Non-pigmented ciliary epithelial cell (primary cell): Measurements from ENCODE around the gene ATXN7L2.
A peak's percentile ranks its signal among the peaks of the same experiment; 100 is the strongest.

Experiments used
- DNase-seq: peaks from one replicate; pipeline ENCODE4 v3.0.0-alpha.2; 2010; ENCODE audit warnings: low read depth

ATXN7L2 gene

DNA sequence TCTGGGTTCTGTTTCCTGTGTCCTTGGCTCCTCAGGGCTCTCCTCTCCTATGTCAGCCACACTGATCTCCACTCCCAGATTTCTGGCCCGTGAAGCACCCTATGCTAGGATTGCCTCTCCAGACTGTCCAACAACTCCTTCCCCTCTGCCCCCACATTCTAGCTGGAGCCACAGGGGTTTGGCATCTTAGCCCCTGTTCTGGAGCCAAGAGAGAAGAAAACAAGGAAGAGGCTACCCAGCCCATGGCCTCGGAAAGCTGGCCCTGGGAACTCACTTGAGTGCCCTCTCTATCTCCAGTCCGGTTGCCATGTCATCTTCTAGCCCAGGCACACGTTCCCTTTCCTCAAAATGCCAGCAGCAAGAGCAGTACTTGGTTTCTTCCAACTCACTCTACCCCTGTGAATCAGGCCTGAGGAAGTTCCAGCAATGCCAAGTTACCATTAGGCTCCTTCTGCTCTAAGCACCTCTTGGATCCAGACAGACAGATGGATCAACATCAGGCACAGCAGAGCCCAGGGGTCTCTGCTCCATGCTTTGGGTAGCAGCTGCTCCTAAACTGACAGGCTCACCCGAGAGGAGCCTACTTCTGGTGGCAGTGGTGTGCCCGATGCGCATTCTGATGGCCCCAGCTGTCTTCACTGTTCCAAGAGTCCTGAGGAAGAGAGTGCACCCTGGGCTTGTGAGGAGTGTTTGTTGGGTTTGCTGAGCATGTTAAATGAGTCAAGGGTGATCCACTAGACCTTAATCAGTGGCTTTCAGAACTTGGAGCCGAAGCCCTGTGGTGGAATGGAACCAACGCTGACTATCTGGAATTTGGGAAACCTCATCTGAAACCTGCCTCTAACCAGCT, 44.4 kb downstream of the ATXN7L2 start:
- DNase-seq = no peak

DNA sequence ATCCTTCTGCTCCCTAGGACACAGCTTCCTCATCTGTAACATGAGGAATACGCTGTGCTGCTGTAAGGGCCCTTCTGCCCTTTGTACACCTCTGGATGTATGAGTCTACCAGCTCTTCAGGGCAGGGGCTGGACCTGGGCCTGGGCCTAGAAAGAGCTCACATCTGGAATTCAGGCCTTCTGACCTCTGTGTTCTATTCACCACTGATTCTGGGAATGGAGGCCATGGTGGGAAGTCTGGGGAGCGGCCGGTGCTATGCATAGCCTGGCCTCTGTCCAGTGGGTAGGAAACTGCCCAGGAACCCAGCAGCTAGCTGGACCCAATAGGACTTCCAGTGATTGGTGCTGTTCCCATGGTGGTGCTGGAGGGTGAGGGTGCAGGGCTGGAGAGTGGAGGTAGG, 45.0 kb downstream of the ATXN7L2 start:
- DNase-seq = no peak

DNA sequence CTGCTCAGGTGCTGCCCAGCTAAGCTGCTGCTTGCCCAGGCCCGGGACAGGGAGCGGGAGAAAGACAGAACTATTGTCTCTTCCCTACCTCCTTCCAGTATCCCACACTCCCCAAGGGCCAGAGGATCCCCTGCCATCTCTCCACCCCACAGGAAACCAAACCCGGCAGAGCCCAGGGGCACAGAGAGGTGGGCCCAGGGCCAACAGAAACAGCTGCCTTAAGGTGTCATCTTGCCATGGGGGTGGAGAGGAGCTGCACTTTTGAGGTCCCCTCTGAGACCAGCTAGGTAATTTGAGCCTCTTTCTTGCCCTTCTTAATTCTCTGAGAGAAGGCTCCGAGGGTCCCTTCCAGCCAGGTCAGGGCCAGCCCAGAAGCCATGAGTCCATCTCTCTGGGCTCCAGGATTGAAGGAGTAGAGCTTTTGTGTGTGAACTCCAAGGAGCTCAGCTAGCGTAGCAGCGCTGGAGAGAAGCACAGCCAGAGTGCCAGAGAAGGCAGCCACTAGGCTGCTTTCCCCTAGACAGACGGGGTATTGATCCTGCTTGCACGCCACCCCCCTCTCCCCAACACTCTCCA, 46.3 kb downstream of the ATXN7L2 start:
- DNase-seq = no peak

DNA sequence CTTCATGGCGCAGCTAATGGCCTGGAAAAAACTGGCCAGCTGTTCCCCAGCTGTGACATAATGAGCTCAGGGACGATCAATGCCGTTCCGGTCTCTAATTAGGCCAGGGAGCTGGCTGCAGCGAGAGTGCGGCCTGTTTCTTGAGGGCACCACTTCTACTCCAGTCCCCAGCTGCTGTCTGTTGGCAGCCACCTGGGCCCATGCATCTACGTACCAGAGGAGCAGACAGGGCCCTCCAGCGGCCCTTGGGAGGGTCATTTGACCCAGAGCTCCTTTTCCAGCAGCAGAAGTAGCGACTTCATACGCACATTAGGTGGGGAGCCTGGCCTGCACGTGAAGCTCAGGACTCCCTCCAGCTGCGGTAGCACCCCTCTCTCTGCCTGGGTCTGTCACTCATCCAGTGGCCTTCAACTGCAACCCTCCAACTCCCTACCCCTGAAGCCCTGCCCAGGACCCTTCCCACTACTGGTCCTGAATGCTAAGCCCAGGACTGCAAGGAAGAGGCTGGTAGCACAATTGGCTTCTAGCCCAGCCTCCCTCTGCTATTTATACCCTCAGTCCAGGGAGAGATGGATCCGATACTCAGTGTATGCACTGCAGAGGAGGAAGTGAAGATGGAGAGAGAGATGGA, 46.9 kb downstream of the ATXN7L2 start:
- no peak for DNase-seq

DNA sequence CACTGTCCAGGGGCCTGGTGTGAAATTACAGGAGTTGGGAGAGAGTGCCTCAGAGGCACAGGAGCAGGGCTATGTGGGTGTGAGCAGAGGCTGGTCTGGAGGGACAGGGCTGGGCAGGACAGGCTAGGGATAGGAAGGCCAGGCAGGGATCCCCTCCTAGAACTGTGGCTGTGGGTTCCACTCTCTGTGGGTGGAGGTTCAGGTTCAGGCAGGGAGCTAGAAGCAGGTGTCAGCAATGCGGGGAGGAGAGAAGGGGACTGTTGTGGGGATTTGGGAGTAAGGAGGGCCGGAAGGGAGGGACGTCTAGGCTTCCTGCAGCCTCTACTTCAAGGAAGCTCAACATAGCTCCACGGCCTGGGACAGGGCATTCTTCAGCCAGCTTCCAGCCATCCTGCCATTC, 47.7 kb downstream of the ATXN7L2 start:
- DNase-seq = no peak

DNA sequence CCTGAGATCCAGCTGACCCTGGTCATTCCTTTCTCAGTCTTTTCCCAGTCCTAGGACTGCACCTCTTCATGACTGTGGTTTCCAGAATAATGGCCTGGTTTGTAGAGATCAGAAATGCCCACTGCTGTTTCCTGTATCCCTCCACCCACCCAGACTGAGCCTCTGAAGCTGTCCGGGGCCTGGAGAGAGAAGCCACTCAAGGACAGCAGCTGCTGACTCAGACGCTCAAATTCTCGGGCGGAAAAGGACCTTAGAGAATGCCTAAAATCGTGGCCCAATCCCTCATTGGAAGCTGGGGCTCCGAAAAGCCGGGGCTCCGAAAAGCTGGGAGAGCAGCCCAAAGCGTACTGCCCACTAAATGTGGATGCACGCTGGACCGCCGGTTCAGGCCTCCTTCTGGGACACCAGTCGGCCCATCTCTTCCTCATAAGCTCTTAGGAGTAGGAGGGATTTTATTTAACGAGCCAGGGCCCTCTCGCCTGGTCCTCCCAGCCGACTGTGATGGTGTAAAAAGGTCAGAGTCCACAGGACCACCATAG, 48.2 kb downstream of the ATXN7L2 start:
- no peak for DNase-seq

DNA sequence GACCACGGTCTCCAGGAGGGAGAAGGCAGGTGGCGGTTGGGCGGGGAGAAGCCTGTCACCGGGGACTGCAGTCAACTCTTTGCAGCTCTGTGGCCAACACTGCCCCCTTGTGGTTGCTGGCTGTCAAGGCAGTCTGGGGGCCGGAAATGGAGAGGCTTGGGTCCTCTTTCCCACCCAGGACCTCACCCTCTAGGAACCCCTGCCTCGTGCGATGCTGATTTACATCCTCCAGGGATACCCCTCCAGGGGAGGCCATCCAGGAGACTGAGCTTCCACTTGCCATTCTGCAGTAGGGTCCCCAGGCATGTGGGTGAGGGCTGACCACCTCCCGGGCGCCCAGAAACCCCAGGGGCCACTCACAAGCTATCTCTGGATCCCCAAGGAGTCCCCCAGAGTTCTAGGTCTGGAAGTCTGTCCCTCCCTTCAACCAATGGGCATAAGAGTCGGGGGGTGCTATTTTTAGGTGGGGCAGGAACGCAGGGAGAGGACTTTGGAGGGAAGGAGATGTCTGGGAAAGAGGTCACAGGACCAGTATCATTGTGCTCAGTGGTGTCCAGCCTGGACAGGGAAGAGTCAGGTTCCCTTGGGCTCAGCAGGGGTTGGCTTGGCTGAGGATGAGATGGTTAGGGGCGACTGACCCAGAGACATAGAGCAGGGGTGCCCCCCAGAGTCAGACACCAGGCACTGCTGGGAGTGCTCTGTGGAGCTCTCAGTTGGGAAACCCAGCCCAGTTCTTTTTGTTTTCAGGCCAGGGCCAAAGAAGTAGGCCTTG, 48.8 kb downstream of the ATXN7L2 start:
- DNase-seq = peak; percentile 48

DNA sequence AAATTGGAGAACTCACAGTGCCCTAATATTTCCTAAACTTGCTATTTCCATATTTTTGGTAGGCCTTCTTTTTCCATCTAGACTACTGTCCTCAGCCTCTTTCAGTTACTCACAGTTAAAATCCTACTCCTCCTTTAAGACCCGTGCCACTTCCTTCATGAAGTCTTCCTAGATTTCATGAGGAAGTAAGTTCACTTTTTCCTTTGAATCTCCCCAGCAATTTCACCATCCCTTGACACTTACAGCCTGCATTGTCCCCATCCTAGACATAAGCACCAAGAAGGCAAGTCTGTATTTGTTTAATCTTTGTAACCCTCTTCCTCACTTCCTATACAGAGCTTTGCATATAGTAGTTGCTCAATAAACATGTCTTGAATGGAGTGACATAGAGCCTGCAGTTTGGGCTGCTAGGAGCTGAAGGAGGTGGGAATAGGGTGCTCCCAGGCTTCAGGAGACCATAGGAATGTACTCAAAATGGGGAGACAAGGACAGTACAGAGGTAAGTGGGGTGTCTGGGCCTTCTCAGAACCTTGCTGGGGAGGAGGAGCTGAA, 50.7 kb downstream of the ATXN7L2 start:
- DNase-seq = no peak

DNA sequence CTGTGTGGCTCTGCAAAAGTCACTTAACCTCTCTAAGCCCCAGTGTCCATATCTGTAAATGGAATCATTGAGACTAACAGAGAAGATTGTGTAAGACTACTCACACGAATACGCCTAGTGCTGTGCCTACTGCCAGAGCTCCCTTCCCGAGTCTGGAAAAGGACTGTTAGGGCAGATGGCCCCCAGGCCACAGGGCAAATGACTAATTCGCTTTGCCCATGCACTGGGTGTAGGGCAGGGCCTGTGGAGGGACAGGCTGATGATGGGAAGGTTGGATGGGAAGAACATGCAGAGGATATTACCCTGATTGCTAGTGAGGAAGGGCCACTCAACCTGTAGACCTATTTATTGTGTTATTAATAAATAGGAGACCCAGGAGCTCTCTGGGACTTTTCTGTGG, 51.8 kb downstream of the ATXN7L2 start:
- no peak for DNase-seq

DNA sequence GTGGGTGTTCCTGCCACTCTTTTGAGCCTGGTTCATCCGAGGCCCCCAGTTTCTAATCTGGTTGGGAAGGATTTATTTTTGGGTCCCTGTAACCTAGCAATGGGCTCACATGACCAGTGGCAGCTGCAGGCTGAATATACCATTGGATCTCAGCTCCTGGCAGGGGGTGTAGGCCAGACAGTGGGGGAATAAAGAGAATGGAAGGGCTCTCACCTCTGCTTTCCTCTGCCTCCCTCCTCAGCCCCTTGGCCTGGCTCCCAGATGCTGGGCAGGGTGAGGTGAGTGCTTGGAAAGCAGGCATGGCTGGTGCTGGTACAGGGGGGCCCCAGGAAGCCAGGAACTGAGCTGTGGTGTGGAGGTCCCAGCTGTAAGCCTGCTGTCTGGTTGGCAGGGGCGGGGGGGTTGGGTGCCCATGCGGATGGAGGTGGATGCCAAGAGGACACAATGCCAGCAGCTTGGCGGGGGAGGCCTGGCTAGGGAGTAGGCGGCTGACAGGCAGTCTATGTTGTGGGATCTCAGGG, 52.3 kb downstream of the ATXN7L2 start:
- DNase-seq = no peak

DNA sequence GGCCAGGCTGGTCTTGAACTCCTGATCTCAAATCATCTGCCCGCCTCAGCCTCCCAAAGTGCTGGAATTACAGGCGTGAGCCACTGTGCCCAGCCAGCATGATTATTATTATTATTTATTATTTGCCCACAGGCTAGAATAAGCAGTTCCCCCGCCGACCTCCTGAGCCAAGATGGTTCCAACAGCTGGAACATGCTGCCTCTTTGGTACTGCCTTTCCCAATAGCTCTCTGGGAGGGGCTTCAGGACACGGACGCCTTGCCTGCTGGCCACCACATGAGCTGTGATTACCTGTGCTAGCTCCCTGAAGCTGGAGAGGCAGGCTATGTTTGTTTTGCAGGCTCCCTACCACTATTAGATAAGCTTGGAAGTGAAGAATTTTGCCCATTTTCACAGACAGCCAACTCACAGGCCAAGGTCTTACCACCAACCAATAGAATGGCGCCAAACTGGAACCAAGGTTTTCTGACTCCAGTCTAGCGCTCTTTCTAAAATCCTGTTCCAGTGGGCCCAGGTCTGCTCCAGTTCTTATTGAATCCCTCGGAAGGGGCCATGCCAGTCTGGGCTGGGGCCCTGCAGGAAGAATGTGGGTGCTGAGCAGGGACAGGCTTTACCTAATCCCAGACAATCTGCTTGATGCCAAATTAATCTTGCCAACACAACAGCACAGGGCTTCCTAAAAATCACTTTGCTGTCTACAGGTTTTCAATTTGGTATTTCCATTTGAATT, 53.9 kb downstream of the ATXN7L2 start:
- DNase-seq = no peak

DNA sequence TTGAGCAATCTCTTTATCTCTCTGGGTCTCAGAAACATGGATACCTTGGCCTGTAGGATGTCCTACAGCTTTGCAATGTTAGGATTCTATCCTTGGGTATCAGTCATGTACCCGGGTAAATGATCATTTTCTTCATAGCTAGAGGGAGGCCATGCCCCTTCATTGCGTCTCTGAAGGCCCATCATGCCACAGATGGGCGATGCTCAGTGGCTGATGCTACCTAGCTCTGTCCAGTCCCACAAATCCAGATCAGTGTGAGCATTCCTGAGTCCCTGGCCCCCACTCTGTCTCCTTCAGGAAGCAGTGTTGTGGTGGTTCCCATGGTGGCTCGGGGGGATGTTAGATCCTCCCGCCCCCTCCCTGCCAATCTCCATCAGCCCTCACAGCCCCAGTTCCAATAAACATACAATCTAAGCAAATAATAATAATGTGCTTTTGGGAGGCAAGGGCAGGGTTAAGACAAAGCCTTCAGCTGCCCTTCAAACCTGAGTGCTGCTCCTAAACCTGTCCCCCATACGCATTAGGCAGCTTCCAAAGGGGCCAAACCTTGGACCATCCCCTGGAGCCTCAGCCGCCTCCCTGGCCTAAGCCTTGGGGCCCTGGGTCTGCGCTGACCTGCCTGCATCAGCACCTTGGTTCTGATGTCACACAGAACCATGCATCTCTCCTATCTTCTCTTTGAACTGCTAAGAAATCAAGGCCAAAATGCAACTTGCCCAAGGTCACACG, 55.3 kb downstream of the ATXN7L2 start:
- DNase-seq = no peak

DNA sequence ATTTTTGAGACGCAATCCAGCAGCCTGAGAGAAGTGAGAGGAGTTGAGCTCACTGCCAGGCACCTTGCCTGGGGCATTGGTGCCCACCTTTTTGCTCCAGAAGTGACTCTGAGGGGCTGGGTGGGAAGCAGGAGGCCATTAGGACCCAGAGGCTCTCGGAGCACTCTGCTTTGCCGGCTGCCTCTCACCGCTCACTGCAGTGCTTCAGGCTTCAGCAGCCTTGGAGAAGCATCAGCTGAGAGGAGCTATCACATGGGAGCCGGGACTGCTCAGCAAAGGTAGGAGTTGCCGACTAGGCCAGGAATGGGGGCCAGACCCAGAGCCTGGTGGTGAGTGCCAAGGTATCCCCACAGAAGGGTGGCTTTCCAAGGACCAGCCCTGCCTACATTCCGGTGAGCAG, 56.0 kb downstream of the ATXN7L2 start, which contains the start of gene GPR61:
Gene GPR61, plus strand, starts transcription at position 197 of the 400 bp plus-strand sequence. CDS start 3,151 bp downstream, outside the sequence.
- DNase-seq = no peak

DNA sequence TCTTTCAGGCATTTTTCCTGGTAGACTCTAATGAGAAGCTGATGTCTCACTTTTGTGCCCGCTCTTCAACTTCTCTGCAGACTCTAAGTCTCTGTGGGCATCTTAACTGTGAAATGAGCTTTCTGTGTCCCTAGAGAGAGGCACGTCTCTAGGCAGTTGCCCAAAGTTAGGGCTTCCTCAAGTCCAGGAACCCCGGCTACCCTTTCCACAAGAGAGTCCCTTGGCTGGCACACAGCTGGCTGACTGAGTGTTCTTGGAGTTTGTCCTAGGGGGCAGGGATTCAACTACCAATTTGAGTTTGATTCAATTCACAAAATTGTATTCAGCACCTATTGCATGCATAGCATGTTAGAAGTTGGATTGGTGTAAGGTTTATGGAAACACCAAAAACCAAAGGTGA, 57.4 kb downstream of the ATXN7L2 start:
- no peak for DNase-seq
